RWPE2 (cell line): ENCODE data around the gene PCDHGA2.

ENCODE experiments used
- ATAC-seq: fragments of 200-7000 bp; cut with Tn5 transposase; 3 replicates; pipeline ENCODE4 v1.9.1; 2021; ENCODE audit warnings: low read depth
- DNase-seq: peaks from one replicate; pipeline ENCODE4 v3.0.0-alpha.2; 2020; ENCODE audit warnings: low spot score
- H3K27ac ChIP-seq: fragments of 450-650 bp; 2 replicates; pipeline ENCODE4 v1.5.1; 2017; ENCODE audit warnings: mild to moderate bottlenecking; ENCODE audit not compliant: poor library complexity, severe bottlenecking
- H3K27me3 ChIP-seq: fragments of 250-450 bp; sonication (Bioruptor Pico); 2 replicates; pipeline ENCODE4 v1.5.1; 2021; ENCODE audit warnings: mild to moderate bottlenecking, moderate library complexity; ENCODE audit not compliant: insufficient read depth, poor library complexity, severe bottlenecking
- H3K36me3 ChIP-seq: fragments of 250-450 bp; sonication (Bioruptor Pico); 2 replicates; pipeline ENCODE4 v1.5.1; 2020; ENCODE audit warnings: low read depth, mild to moderate bottlenecking, moderate library complexity
- H3K4me1 ChIP-seq: fragments of 250-450 bp; sonication (Bioruptor Pico); 2 replicates; pipeline ENCODE4 v1.5.1; 2021; ENCODE audit warnings: mild to moderate bottlenecking, moderate library complexity; ENCODE audit not compliant: insufficient read depth, poor library complexity, severe bottlenecking
- H3K4me3 ChIP-seq: fragments of 250-450 bp; sonication (Bioruptor Pico); 2 replicates; pipeline ENCODE4 v1.5.1; 2021; ENCODE audit warnings: mild to moderate bottlenecking, moderate library complexity; ENCODE audit not compliant: severe bottlenecking
- H3K9me3 ChIP-seq: fragments of 250-450 bp; sonication (Bioruptor Pico); 2 replicates; pipeline ENCODE4 v1.5.1; 2021; ENCODE audit warnings: mild to moderate bottlenecking, moderate library complexity; ENCODE audit not compliant: severe bottlenecking
- CTCF ChIP-seq: fragments of 450-650 bp; IDR thresholded peaks from one replicate; pipeline ENCODE4 v1.5.1; 2017; ENCODE audit warnings: mild to moderate bottlenecking, moderate library complexity; ENCODE audit not compliant: poor library complexity, severe bottlenecking

The PCDHGA2 gene

GRCh38 chr5:141349917-141350619 is 11.5 kb downstream of the PCDHGA2 start, which contains the start of gene PCDHGB1:
Gene PCDHGB1, plus strand, starts transcription at chr5:141350099. Its CDS starts 162 bp downstream, at chr5:141350261.
- ATAC-seq (peak; percentile 50; the same call in 2 of the 3 replicates), DNase-seq (no peak)
- Histone ChIP-seq H3K4me1 (no peaks in the 10 kb centered on the region), H3K27me3 (peaks cover 76% of the 10 kb centered on the region), H3K27ac (no peak within 1 kb of the TSS), H3K4me3 (no peak within 1 kb of the TSS), H3K36me3 (no peaks in the 10 kb centered on the region), H3K9me3 (no peaks in the 10 kb centered on the region)
- peak; percentile 49 for TF ChIP-seq CTCF

GRCh38 chr5:141351591-141351990 is 13.0 kb downstream of the PCDHGA2 start:
- Histone ChIP-seq H3K9me3 (no peaks in the 10 kb centered on the region), H3K4me1 (no peaks in the 10 kb centered on the region), H3K27ac (no peak overlapping the region), H3K27me3 (peaks cover 76% of the 10 kb centered on the region), H3K4me3 (no peak overlapping the region), H3K36me3 (no peaks in the 10 kb centered on the region)
- no peak for TF ChIP-seq CTCF
- ATAC-seq (no peak), DNase-seq (no peak)

- no peak within 1 kb of the TSS for H3K27ac ChIP-seq
- no peaks in the 10 kb centered on the region for H3K36me3 ChIP-seq
- H3K27me3 ChIP-seq: peaks cover 82% of the 10 kb centered on the region
- peak within 1 kb of the TSS; percentile 14 for H3K4me3 ChIP-seq
- H3K9me3 ChIP-seq: no peaks in the 10 kb centered on the region
- H3K4me1 ChIP-seq: peaks cover 3% of the 10 kb centered on the region
- peak; percentile 61 for TF ChIP-seq CTCF
- DNase-seq: no peak
- no peak for ATAC-seq
Observed at GRCh38 chr5:141354900-141355469, 16.4 kb downstream of the PCDHGA2 start, which contains the start of gene PCDHGA4. Gene PCDHGA4, plus strand, starts transcription at chr5:141355021. Its CDS starts 87 bp downstream, at chr5:141355108.

GRCh38 chr5:141355641-141356040 is 17.1 kb downstream of the PCDHGA2 start:
- Histone ChIP-seq H3K27me3 (peaks cover 83% of the 10 kb centered on the region), H3K4me1 (peaks cover 3% of the 10 kb centered on the region), H3K36me3 (no peaks in the 10 kb centered on the region), H3K4me3 (no peak overlapping the region), H3K9me3 (no peaks in the 10 kb centered on the region), H3K27ac (no peak overlapping the region)
- no peak for DNase-seq
- ATAC-seq: no peak
- TF ChIP-seq CTCF: no peak

DNA sequence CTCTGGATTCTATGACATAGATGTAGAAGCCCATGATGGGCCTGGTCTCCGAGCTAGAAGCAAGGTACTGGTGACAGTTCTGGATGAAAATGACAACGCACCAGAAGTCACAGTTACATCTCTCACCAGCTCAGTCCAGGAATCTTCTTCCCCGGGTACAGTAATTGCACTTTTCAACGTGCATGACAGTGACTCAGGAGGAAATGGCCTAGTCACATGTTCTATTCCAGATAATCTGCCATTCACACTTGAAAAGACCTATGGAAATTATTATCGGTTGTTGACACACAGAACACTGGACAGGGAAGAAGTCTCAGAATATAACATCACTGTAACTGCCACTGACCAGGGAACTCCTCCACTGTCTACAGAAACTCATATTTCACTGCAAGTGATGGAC is 17.6 kb downstream of the PCDHGA2 start:
- H3K27ac ChIP-seq: no peak overlapping the region
- H3K4me3 ChIP-seq: no peak overlapping the region
- H3K4me1 ChIP-seq: peaks cover 3% of the 10 kb centered on the region
- ATAC-seq (no peak), DNase-seq (no peak)
- no peaks in the 10 kb centered on the region for H3K36me3 ChIP-seq
- no peaks in the 10 kb centered on the region for H3K9me3 ChIP-seq
- peaks cover 84% of the 10 kb centered on the region for H3K27me3 ChIP-seq
- no peak for TF ChIP-seq CTCF
